ENCODE data around the gene TOMM70.

DNA sequence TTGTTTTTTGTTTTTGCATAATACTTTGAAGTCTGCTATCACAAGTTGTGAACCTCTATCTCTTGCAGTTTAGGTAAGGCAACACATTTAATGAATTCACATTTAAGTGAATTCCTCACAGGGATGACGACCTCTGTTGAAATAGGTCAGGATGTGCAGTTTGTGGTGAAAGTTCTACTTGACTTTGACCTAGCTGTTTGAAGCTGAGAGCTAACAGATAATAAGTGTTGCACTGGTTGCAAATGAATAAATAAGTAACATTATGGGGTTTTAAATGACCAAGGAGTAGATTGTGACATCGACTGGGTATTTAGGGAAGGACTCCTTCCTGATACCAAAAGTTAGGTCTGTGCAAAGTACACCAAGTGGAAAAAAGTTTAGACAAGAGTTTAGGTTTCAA is 42.5 kb downstream of the TOMM70 start:
- TF ChIP-seq, protein P1, sequence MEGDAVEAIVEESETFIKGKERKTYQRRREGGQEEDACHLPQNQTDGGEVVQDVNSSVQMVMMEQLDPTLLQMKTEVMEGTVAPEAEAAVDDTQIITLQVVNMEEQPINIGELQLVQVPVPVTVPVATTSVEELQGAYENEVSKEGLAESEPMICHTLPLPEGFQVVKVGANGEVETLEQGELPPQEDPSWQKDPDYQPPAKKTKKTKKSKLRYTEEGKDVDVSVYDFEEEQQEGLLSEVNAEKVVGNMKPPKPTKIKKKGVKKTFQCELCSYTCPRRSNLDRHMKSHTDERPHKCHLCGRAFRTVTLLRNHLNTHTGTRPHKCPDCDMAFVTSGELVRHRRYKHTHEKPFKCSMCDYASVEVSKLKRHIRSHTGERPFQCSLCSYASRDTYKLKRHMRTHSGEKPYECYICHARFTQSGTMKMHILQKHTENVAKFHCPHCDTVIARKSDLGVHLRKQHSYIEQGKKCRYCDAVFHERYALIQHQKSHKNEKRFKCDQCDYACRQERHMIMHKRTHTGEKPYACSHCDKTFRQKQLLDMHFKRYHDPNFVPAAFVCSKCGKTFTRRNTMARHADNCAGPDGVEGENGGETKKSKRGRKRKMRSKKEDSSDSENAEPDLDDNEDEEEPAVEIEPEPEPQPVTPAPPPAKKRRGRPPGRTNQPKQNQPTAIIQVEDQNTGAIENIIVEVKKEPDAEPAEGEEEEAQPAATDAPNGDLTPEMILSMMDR (optimal IDR thresholded peaks at IDR 0.05 in 1 of 3, IDR thresholded peaks at IDR 0.05 in 1 of 3, conservative IDR thresholded peaks at IDR 0.05 in 1 of 3; ENCODE audit: extremely low read depth in 1 of 3, insufficient read depth in 2 of 3, low read length in 3 of 3) = no peak
- TF ChIP-seq EZH2 (IDR thresholded peaks at IDR 0.05; ENCODE audit: low read length) = no peak
